SK-N-SH (cell line): ENCODE measurements around the gene TUSC1. TPM values are rescaled to one million over a fixed set of nuclear protein-coding genes. Genes with fewer than 3 reads are reported as not detected.

Source experiments
- CTCF ChIA-PET: fragments of 300-600, 350-600 bp; formaldehyde crosslinking; extraction: SDS; loops from one replicate; lab custom pipeline; 2021; lab: Yijun Ruan, JAX
- POLR2A ChIA-PET: fragments of 350-600 bp; sonication (Branson Sonifier 250); formaldehyde crosslinking; extraction: SDS; loops from one replicate; lab custom pipeline; 2020; ENCODE audit warnings: antibody characterized with exemption, inconsistent platforms; lab: Yijun Ruan, JAX
- DNase-seq: peaks from one replicate; pipeline ENCODE4 v3.0.0; 2012
- H2AFZ ChIP-seq: fragments of 200-600 bp; sonication (generic); 2 replicates; pipeline ENCODE4 v1.8.1; 2016; ENCODE audit warnings: antibody characterized with exemption, mild to moderate bottlenecking, low read depth
- H3F3A ChIP-seq: fragments of 200-600 bp; sonication (generic); replicated peaks from 2 replicates; pipeline ENCODE3; 2016; ENCODE audit warnings: antibody characterized with exemption, mild to moderate bottlenecking; ENCODE audit not compliant: insufficient read depth
- H3K27ac ChIP-seq, 2 experiments: fragments of 200-500 bp in 1 of 2; fragments of 200-600 bp in 1 of 2; sonication (Bioruptor generic) in 1 of 2; sonication (generic), shearing (Covaris generic) in 1 of 2; 2 replicates each; pipeline versions ENCODE4 v1.5.1 to v1.6.1; 2014 to 2016; ENCODE audit warnings: low read depth in 2 of 2, inconsistent platforms in 1 of 2, low read length in 1 of 2, mild to moderate bottlenecking in 1 of 2, mixed read lengths in 1 of 2
- H3K27me3 ChIP-seq: fragments of 200-600 bp; sonication (generic), shearing (Covaris generic); 2 replicates; pipeline ENCODE4 v1.6.1; 2016; ENCODE audit warnings: mixed run types; ENCODE audit not compliant: insufficient read depth
- H3K36me3 ChIP-seq, 2 experiments: fragments of 200-500 bp in 1 of 2; fragments of 200-600 bp in 1 of 2; sonication (Bioruptor generic) in 1 of 2; sonication (generic) in 1 of 2; replicated peaks in 1 of 2; 2 replicates each; pipeline versions ENCODE3 to v1.5.1; 2014 to 2016; ENCODE audit warnings: low read length in 1 of 2, mild to moderate bottlenecking in 1 of 2; ENCODE audit not compliant: insufficient read depth in 2 of 2, control insufficient read depth in 1 of 2
- H3K4me1 ChIP-seq, 2 experiments: fragments of 200-500 bp in 1 of 2; fragments of 200-600 bp in 1 of 2; sonication (Bioruptor generic) in 1 of 2; sonication (generic), shearing (Covaris generic) in 1 of 2; 2 replicates each; pipeline versions ENCODE4 v1.5.1 to v1.6.1; 2014 to 2016; ENCODE audit warnings: low read depth in 1 of 2, low read length in 1 of 2, mixed run types in 1 of 2; ENCODE audit not compliant: insufficient read depth in 2 of 2, control insufficient read depth in 1 of 2
- H3K4me2 ChIP-seq: fragments of 200-600 bp; sonication (generic), shearing (Covaris generic); 2 replicates; pipeline ENCODE4 v1.6.1; 2017; ENCODE audit warnings: mixed run types
- H3K4me3 ChIP-seq, 2 experiments: fragments of 200-500 bp in 1 of 2; fragments of 200-600 bp in 1 of 2; sonication (Bioruptor generic) in 1 of 2; sonication (generic), shearing (Covaris generic) in 1 of 2; 2 replicates each; pipeline versions ENCODE4 v1.5.1 to v1.8.1; 2014 to 2016; ENCODE audit warnings: low read depth in 2 of 2, inconsistent platforms in 1 of 2, low read length in 1 of 2, mild to moderate bottlenecking in 1 of 2, mixed read lengths in 1 of 2, moderate library complexity in 1 of 2
- H3K79me2 ChIP-seq: fragments of 200-600 bp; sonication (generic); 2 replicates; pipeline ENCODE4 v1.8.1; 2017; ENCODE audit warnings: mild to moderate bottlenecking; ENCODE audit not compliant: insufficient read depth
- H3K9ac ChIP-seq: fragments of 200-600 bp; sonication (generic); 2 replicates; pipeline ENCODE4 v1.6.1; 2017; ENCODE audit warnings: mixed run types
- H3K9me2 ChIP-seq: fragments of 200-600 bp; sonication (generic); 2 replicates; pipeline ENCODE4 v1.6.1; 2017; ENCODE audit warnings: mixed run types
- H3K9me3 ChIP-seq: fragments of 200-600 bp; sonication (generic); 2 replicates; pipeline ENCODE4 v1.6.1; 2017; ENCODE audit warnings: mixed run types, mild to moderate bottlenecking, moderate library complexity
- H4K20me1 ChIP-seq: fragments of 200-600 bp; sonication (generic); 2 replicates; pipeline ENCODE4 v1.6.1; 2017; ENCODE audit warnings: mild to moderate bottlenecking, mixed run types; ENCODE audit not compliant: insufficient read depth
- CHD2 ChIP-seq: fragments of 150-350 bp; IDR thresholded peaks from 2 replicates; pipeline ENCODE4 v1.6.1; 2018; ENCODE audit warnings: low read length; ENCODE audit not compliant: partially characterized antibody
- EP300 ChIP-seq, 2 experiments: IDR thresholded peaks; 2 replicates each; pipeline versions ENCODE4 v1.4.0 to v1.6.1; 2012; ENCODE audit warnings: borderline replicate concordance in 1 of 2, low read depth in 1 of 2, low read length in 1 of 2
- FOXJ3 ChIP-seq: sonication (generic); formaldehyde crosslinking; IDR thresholded peaks from 2 replicates; pipeline ENCODE4 v1.5.1; 2020; ENCODE audit warnings: mild to moderate bottlenecking, missing genetic modification reagents
- FOXM1 ChIP-seq: IDR thresholded peaks from 2 replicates; pipeline ENCODE4 v1.4.0; 2012; ENCODE audit warnings: low read depth, mild to moderate bottlenecking
- GABPA ChIP-seq: IDR thresholded peaks from 2 replicates; pipeline ENCODE4 v1.4.0; 2012; ENCODE audit warnings: low read depth, mild to moderate bottlenecking
- GATA2 ChIP-seq: sonication (generic); formaldehyde crosslinking; IDR thresholded peaks from 2 replicates; pipeline ENCODE4 v1.5.0; 2020; ENCODE audit warnings: mild to moderate bottlenecking, missing genetic modification reagents
- IRF3 ChIP-seq: fragments of 150-350 bp; IDR thresholded peaks from 2 replicates; pipeline ENCODE4 v1.6.1; 2016; ENCODE audit warnings: mild to moderate bottlenecking, low read depth, low read length
- JUND ChIP-seq: IDR thresholded peaks from 2 replicates; pipeline ENCODE4 v1.4.0; 2012
- MAX ChIP-seq: IDR thresholded peaks from 2 replicates; pipeline ENCODE4 v1.4.0; 2012; ENCODE audit warnings: low read depth
- MEF2A ChIP-seq: IDR thresholded peaks from 2 replicates; pipeline ENCODE4 v1.4.0; 2012; ENCODE audit warnings: low read depth, borderline replicate concordance
- MXI1 ChIP-seq: IDR thresholded peaks from 2 replicates; pipeline ENCODE4 v1.6.1; 2012; ENCODE audit warnings: mild to moderate bottlenecking, low read depth, low read length, improper control_type of control experiment
- NRF1 ChIP-seq: IDR thresholded peaks from 2 replicates; pipeline ENCODE4 v1.6.1; 2012; ENCODE audit warnings: low read depth, mild to moderate bottlenecking, low read length
- RCOR1 ChIP-seq: fragments of 150-350 bp; IDR thresholded peaks from 2 replicates; pipeline ENCODE4 v1.6.1; 2017; ENCODE audit warnings: antibody characterized with exemption, low read length
- RXRA ChIP-seq: IDR thresholded peaks from 2 replicates; pipeline ENCODE4 v1.4.0; 2012; ENCODE audit warnings: low read depth, mild to moderate bottlenecking, borderline replicate concordance
- SMC3 ChIP-seq: IDR thresholded peaks from 2 replicates; pipeline ENCODE4 v1.6.1; 2012; ENCODE audit warnings: low read depth, low read length, improper control_type of control experiment
- TAF1 ChIP-seq: IDR thresholded peaks from 2 replicates; pipeline ENCODE4 v1.6.1; 2012; ENCODE audit warnings: low read depth, mild to moderate bottlenecking, low read length, moderate library complexity, borderline replicate concordance
- TEAD4 ChIP-seq: IDR thresholded peaks from 2 replicates; pipeline ENCODE4 v1.4.0; 2012; ENCODE audit warnings: mild to moderate bottlenecking, borderline replicate concordance; ENCODE audit not compliant: insufficient read depth
- USF1 ChIP-seq: IDR thresholded peaks from 2 replicates; pipeline ENCODE4 v1.4.0; 2012; ENCODE audit warnings: low read depth, borderline replicate concordance
- USF2 ChIP-seq: fragments of 150-350 bp; IDR thresholded peaks from 2 replicates; pipeline ENCODE4 v1.6.1; 2017; ENCODE audit warnings: antibody characterized with exemption, low read length, low read depth, borderline replicate concordance
- WGBS: methylation state at CpG from one replicate; pipeline ENCODE4 v1.1.6; 2017; ENCODE audit warnings: low lambda C conversion rate; 5-methylcytosine and 5-hydroxymethylcytosine counted together
- polyA plus RNA-seq, 3 experiments: library from polyadenylated mRNA; depleted of rRNA; stranded (reverse); fragments of >200 nt; gene quantifications; 2 replicates each; pipeline ENCODE4 v1.2.3, GENCODE V29; 2012

Gene TUSC1
- polyA plus RNA-seq, 1 of the 3 experiments (the other 2 are of a cell fraction), result 9.1 TPM

GRCh38 chr9:25709941-25710340 is 31.7 kb upstream of the TUSC1 start:
- H3K36me3 ChIP-seq, result no peaks in the 10 kb centered on the region
- no peak overlapping the region for H3K9ac ChIP-seq
- no peaks in the 10 kb centered on the region for H3K9me2 ChIP-seq
- no peak for TF ChIP-seq TAF1
- no peak for TF ChIP-seq RCOR1
- no peak for TF ChIP-seq MAX
- no peak for TF ChIP-seq JUND
- no peak for TF ChIP-seq IRF3
- no peak for TF ChIP-seq FOXM1
- no peak for TF ChIP-seq CHD2
- H3K27me3 ChIP-seq, result no peaks in the 10 kb centered on the region
- CTCF ChIA-PET, result no interaction called here
- H4K20me1 ChIP-seq, result no peaks in the 10 kb centered on the region
- H3K79me2 ChIP-seq, result no peaks in the 10 kb centered on the region
- POLR2A ChIA-PET, result no interaction called here
- no peaks in the 10 kb centered on the region; the same call in 1 of the 2 replicates for H3K9me3 ChIP-seq
- no peak for DNase-seq
- no peaks in the 10 kb centered on the region; a peak in 1 of 4 replicates for H3K4me1 ChIP-seq
- H3K4me3 ChIP-seq, result no peak overlapping the region
- H2AFZ ChIP-seq, result peak overlapping the region; percentile 43; the same call in 1 of the 2 replicates
- H3K4me2 ChIP-seq, result no peak overlapping the region
- 0 out of 4 replicates have a peak overlapping the region, but pooled peaks of 1 of the 2 experiments have one; percentile 9 for H3K27ac ChIP-seq
- no peaks in the 10 kb centered on the region for H3F3A ChIP-seq

- DNase-seq, result no peak
- no peak overlapping the region for H3K4me2 ChIP-seq
- no peaks in the 10 kb centered on the region for H3K9me2 ChIP-seq
- no peaks in the 10 kb centered on the region for H3K79me2 ChIP-seq
- no peaks in the 10 kb centered on the region for H4K20me1 ChIP-seq
- H3K9me3 ChIP-seq, result no peaks in the 10 kb centered on the region
- CTCF ChIA-PET, result no interaction called here
- no peak for TF ChIP-seq GATA2 (CRISPR knock-in tag)
- TF ChIP-seq, all 33 proteins: peak for 0
- no peak overlapping the region for H3K27ac ChIP-seq
- 71% methylated on average over 4 of the region's 4 CpGs for WGBS
- no peak overlapping the region for H3K4me3 ChIP-seq
- H3K36me3 ChIP-seq, result no peaks in the 10 kb centered on the region
- H3K4me1 ChIP-seq, result peaks cover 0 to 7% of the 10 kb centered on the region in 2 experiments; a peak in 2 of 4 replicates
- no peaks in the 10 kb centered on the region for H3K27me3 ChIP-seq
- no peak overlapping the region for H3K9ac ChIP-seq
- no peak overlapping the region for H2AFZ ChIP-seq
- no peaks in the 10 kb centered on the region for H3F3A ChIP-seq
- POLR2A ChIA-PET, result no interaction called here
These were observed 26.6 kb upstream of the TUSC1 start for GRCh38 chr9:25704800-25705199.

GRCh38 chr9:25703701-25704357 is 25.6 kb upstream of the TUSC1 start:
- Histone ChIP-seq H3F3A (no peaks in the 10 kb centered on the region), H3K27me3 (no peaks in the 10 kb centered on the region), H3K9ac (no peak overlapping the region), H3K36me3 (no peaks in the 10 kb centered on the region), H3K9me3 (no peaks in the 10 kb centered on the region), H3K9me2 (no peaks in the 10 kb centered on the region), H4K20me1 (no peaks in the 10 kb centered on the region), H3K4me2 (no peak overlapping the region), H3K27ac (no peak overlapping the region), H2AFZ (no peak overlapping the region), H3K4me3 (no peak overlapping the region), H3K79me2 (no peaks in the 10 kb centered on the region), H3K4me1 (peaks cover 0 to 7% of the 10 kb centered on the region in 2 experiments; a peak in 1 of 4 replicates)
- ChIA-PET POLR2A (no interaction called here), CTCF (interaction anchor here (1.3 kb wide), 1 partner anchor 11 kb away, joined by 3 read pairs; no protein-coding TSS in a partner anchor)
- DNase-seq, result no peak
- 65% methylated on average over 2 of the region's 2 CpGs for WGBS
- TF ChIP-seq GABPA (no peak), GATA2 (CRISPR knock-in tag) (no peak), CHD2 (no peak), USF1 (no peak), MEF2A (no peak), EP300 (IDR thresholded peaks at IDR 0.05; ENCODE audit: borderline replicate concordance in 1 of 2, low read depth in 1 of 2, low read length in 1 of 2) (no peak), RXRA (no peak), USF2 (no peak), MAX (no peak), NRF1 (no peak), FOXJ3 (CRISPR knock-in tag) (no peak), MXI1 (no peak), SMC3 (no peak), TEAD4 (no peak), JUND (no peak)
